GM10847 (cell line): ENCODE data around the gene ALKBH5.

ENCODE experiments used
- POLR2A ChIP-seq: IDR thresholded peaks from 2 replicates; pipeline ENCODE4 v1.6.1; 2011; ENCODE audit not compliant: insufficient read length; ENCODE audit errors: extremely low read depth

Gene ALKBH5

GRCh38 chr17:18234853-18235380, 51.3 kb downstream of the ALKBH5 start:
- no peak for TF ChIP-seq POLR2A

GRCh38 chr17:18235743-18236256, 52.2 kb downstream of the ALKBH5 start:
- no peak for TF ChIP-seq POLR2A

GRCh38 chr17:18236494-18236893, 52.9 kb downstream of the ALKBH5 start:
- TF ChIP-seq POLR2A: no peak

GRCh38 chr17:18237461-18237860, 53.8 kb downstream of the ALKBH5 start:
- TF ChIP-seq POLR2A: no peak

GRCh38 chr17:18238299-18238698, 54.7 kb downstream of the ALKBH5 start:
- TF ChIP-seq POLR2A: no peak

- no peak for TF ChIP-seq POLR2A
Observed at GRCh38 chr17:18240449-18240848, 56.8 kb downstream of the ALKBH5 start.

GRCh38 chr17:18241229-18241871, 57.7 kb downstream of the ALKBH5 start:
- no peak for TF ChIP-seq POLR2A

GRCh38 chr17:18245038-18245776, 61.6 kb downstream of the ALKBH5 start:
- no peak for TF ChIP-seq POLR2A

GRCh38 chr17:18246109-18246725, 62.6 kb downstream of the ALKBH5 start:
- TF ChIP-seq POLR2A: no peak

GRCh38 chr17:18246880-18247612, 63.4 kb downstream of the ALKBH5 start:
- no peak for TF ChIP-seq POLR2A

GRCh38 chr17:18247613-18248001, 64.0 kb downstream of the ALKBH5 start:
- TF ChIP-seq POLR2A: no peak

GRCh38 chr17:18248300-18248731, 64.7 kb downstream of the ALKBH5 start:
- no peak for TF ChIP-seq POLR2A

GRCh38 chr17:18248811-18249210, 65.2 kb downstream of the ALKBH5 start:
- no peak for TF ChIP-seq POLR2A

GRCh38 chr17:18250259-18250658, 66.6 kb downstream of the ALKBH5 start:
- no peak for TF ChIP-seq POLR2A

GRCh38 chr17:18250708-18251107, 67.1 kb downstream of the ALKBH5 start:
- no peak for TF ChIP-seq POLR2A
